DOHH2 (cell line): ENCODE results near the gene NCKAP1.

ENCODE experiments used
- CTCF ChIP-seq: fragments of 200-600 bp; sonication (generic); IDR thresholded peaks from one replicate; pipeline ENCODE4 v1.5.1; 2014; ENCODE audit warnings: antibody characterized with exemption, mild to moderate bottlenecking, low read depth, low read length; ENCODE audit not compliant: poor library complexity, severe bottlenecking
- EZH2phosphoT487 ChIP-seq: fragments of 200-600 bp; sonication (generic); IDR thresholded peaks from 2 replicates; pipeline ENCODE4 v1.6.1; 2017; ENCODE audit warnings: borderline replicate concordance, mild to moderate bottlenecking, antibody characterized with exemption, low read length, moderate library complexity, mixed read lengths

- TF ChIP-seq CTCF (no peak), EZH2phosphoT487 (no peak)
Measured at GRCh38 chr2:183081911-183082310, 43.7 kb upstream of the NCKAP1 start.
